ENCODE measurements around the gene ADAM33.

ADAM33 gene

GRCh38 chr20:3686421-3686820 lies 4.6 kb upstream of the ADAM33 start:
- no peak for DNase-seq (ENCODE audit: low read depth)

- no peak for DNase-seq (ENCODE audit: low read depth)
Observed at GRCh38 chr20:3685341-3685740, 3.5 kb upstream of the ADAM33 start.

GRCh38 chr20:3681352-3681930 lies 369 bp downstream of the ADAM33 start:
- no peak for DNase-seq (ENCODE audit: low read depth)

- DNase-seq (ENCODE audit: low read depth), result no peak
Observed at GRCh38 chr20:3680701-3681351, 984 bp downstream of the ADAM33 start.

- DNase-seq (ENCODE audit: low read depth), result peak; percentile 40
Observed at GRCh38 chr20:3679749-3680700, 1.8 kb downstream of the ADAM33 start.

- no peak for DNase-seq (ENCODE audit: low read depth)
Observed at GRCh38 chr20:3678856-3679720, 2.7 kb downstream of the ADAM33 start.

- no peak for DNase-seq (ENCODE audit: low read depth)
Observed at GRCh38 chr20:3678198-3678597, 3.6 kb downstream of the ADAM33 start.

- DNase-seq (ENCODE audit: low read depth), result no peak
Observed at GRCh38 chr20:3677733-3678132, 4.1 kb downstream of the ADAM33 start.

- DNase-seq (ENCODE audit: low read depth), result no peak
Observed at GRCh38 chr20:3674995-3675900, 6.6 kb downstream of the ADAM33 start.

GRCh38 chr20:3674447-3674846 lies 7.4 kb downstream of the ADAM33 start:
- DNase-seq (ENCODE audit: low read depth), result no peak

- DNase-seq (ENCODE audit: low read depth), result no peak
Observed at GRCh38 chr20:3673221-3674070, 8.4 kb downstream of the ADAM33 start.

- no peak for DNase-seq (ENCODE audit: low read depth)
Observed at GRCh38 chr20:3672547-3673171, 9.2 kb downstream of the ADAM33 start.

- DNase-seq (ENCODE audit: low read depth), result no peak
Observed at GRCh38 chr20:3671986-3672546, 9.7 kb downstream of the ADAM33 start.

GRCh38 chr20:3670945-3671344 lies 10.9 kb downstream of the ADAM33 start:
- DNase-seq (ENCODE audit: low read depth), result no peak

GRCh38 chr20:3670511-3670910 lies 11.3 kb downstream of the ADAM33 start:
- no peak for DNase-seq (ENCODE audit: low read depth)

- no peak for DNase-seq (ENCODE audit: low read depth)
Observed at GRCh38 chr20:3669710-3670367, 12.0 kb downstream of the ADAM33 start.

- no peak for DNase-seq (ENCODE audit: low read depth)
Observed at GRCh38 chr20:3667434-3668037, 14.3 kb downstream of the ADAM33 start.

GRCh38 chr20:3663858-3664257 lies 18.0 kb downstream of the ADAM33 start:
- no peak for DNase-seq (ENCODE audit: low read depth)
